A673 (cell line): ENCODE measurements around the gene HNMT. TPM values are rescaled to one million over a fixed set of nuclear protein-coding genes. Genes with fewer than 3 reads are reported as not detected.

Source experiments
- BruUV-seq: library from RNA; stranded (reverse); fragments of 400-500 nt; replicated peaks from 2 replicates; lab custom pipeline; 2021; lab: Mats Ljungman, UMichigan
- CTCF ChIA-PET: fragments of 300-600 bp; sonication (Branson Sonifier 250); formaldehyde crosslinking; loops from one replicate; lab custom pipeline; 2022; ENCODE audit warnings: antibody characterized with exemption; lab: Charles Lee
- POLR2A ChIA-PET: fragments of 300-600 bp; sonication (Branson Sonifier 250); formaldehyde crosslinking; loops from one replicate; lab custom pipeline; 2022; ENCODE audit warnings: antibody characterized with exemption; ENCODE audit not compliant: low non-redundant PET; lab: Charles Lee
- DNase-seq: peaks from one replicate; pipeline ENCODE4 v3.0.0-alpha.2; 2015; ENCODE audit warnings: low spot score
- H3K27ac ChIP-seq: fragments of 200-600 bp; sonication (generic); 2 replicates; pipeline ENCODE4 v1.5.1; 2016; ENCODE audit warnings: mixed run types, low read depth, mild to moderate bottlenecking, mixed read lengths, antibody characterized with exemption, low read length; ENCODE audit not compliant: poor library complexity, severe bottlenecking
- H3K27me3 ChIP-seq: fragments of 200-600 bp; sonication (generic); replicated peaks from 2 replicates; pipeline ENCODE4 v1.6.1; 2017; ENCODE audit warnings: mixed run types, low read depth, mild to moderate bottlenecking, mixed read lengths, antibody characterized with exemption, low read length; ENCODE audit not compliant: insufficient read depth, poor library complexity
- H3K36me3 ChIP-seq: fragments of 200-600 bp; sonication (generic); 2 replicates; pipeline ENCODE4 v1.6.1; 2016; ENCODE audit warnings: mixed run types, mild to moderate bottlenecking, mixed read lengths, antibody characterized with exemption, low read length; ENCODE audit not compliant: insufficient read depth, poor library complexity, severe bottlenecking
- H3K4me1 ChIP-seq: fragments of 200-600 bp; sonication (generic); 2 replicates; pipeline ENCODE4 v1.6.1; 2017; ENCODE audit warnings: mixed run types, mild to moderate bottlenecking, mixed read lengths, antibody characterized with exemption, low read length; ENCODE audit not compliant: insufficient read depth, poor library complexity, severe bottlenecking
- H3K4me3 ChIP-seq: fragments of 200-600 bp; sonication (generic); 2 replicates; pipeline ENCODE4 v1.5.1; 2016; ENCODE audit warnings: low read depth, mixed run types, mild to moderate bottlenecking, mixed read lengths, low read length; ENCODE audit not compliant: poor library complexity, severe bottlenecking
- H3K9me3 ChIP-seq: fragments of 200-600 bp; sonication (generic); 2 replicates; pipeline ENCODE4 v1.6.1; 2016; ENCODE audit warnings: mixed run types, low read depth, mild to moderate bottlenecking, mixed read lengths, antibody characterized with exemption, low read length; ENCODE audit not compliant: poor library complexity, severe bottlenecking
- CTCF ChIP-seq: fragments of 300-800, 200-600 bp; sonication (generic); conservative IDR thresholded peaks from 2 replicates; pipeline ENCODE4 v1.5.1; 2017; ENCODE audit warnings: low read depth, mild to moderate bottlenecking, antibody characterized with exemption, low read length, moderate library complexity, mixed read lengths
- EZH2 ChIP-seq: fragments of 200-600 bp; sonication (generic); IDR thresholded peaks from 2 replicates; pipeline ENCODE4 v1.6.1; 2017; ENCODE audit warnings: borderline replicate concordance, low read depth, mild to moderate bottlenecking, mixed read lengths, antibody characterized with exemption, low read length; ENCODE audit not compliant: poor library complexity, severe bottlenecking
- intact Hi-C: fragments of 100-400 bp; cut with micrococcal nuclease; formaldehyde crosslinking; loops from one replicate; pipeline ENCODE4 v1.10.0; 2022; ENCODE audit not compliant: unreplicated experiment
- total RNA-seq: library from RNA; stranded (reverse); gene quantifications from 2 replicates; pipeline ENCODE4 v1.2.3, GENCODE V29; 2021

The HNMT gene
- total RNA-seq, 1 experiment from 2014 or later: 0.82 TPM

- Histone ChIP-seq H3K4me1 (no peaks in the 10 kb centered on the region), H3K27me3 (no peaks in the 10 kb centered on the region), H3K9me3 (no peaks in the 10 kb centered on the region), H3K4me3 (no peak overlapping the region), H3K27ac (no peak overlapping the region), H3K36me3 (no peaks in the 10 kb centered on the region)
- ChIA-PET CTCF (no interaction called here), POLR2A (no interaction called here)
- TF ChIP-seq CTCF (no peak), EZH2 (no peak)
- intact Hi-C loops: no loop called here
- DNase-seq: no peak
- no TSS peak for BruUV-seq
Observed at GRCh38 chr2:137955536-137955935, 8.7 kb upstream of the HNMT start.

DNA sequence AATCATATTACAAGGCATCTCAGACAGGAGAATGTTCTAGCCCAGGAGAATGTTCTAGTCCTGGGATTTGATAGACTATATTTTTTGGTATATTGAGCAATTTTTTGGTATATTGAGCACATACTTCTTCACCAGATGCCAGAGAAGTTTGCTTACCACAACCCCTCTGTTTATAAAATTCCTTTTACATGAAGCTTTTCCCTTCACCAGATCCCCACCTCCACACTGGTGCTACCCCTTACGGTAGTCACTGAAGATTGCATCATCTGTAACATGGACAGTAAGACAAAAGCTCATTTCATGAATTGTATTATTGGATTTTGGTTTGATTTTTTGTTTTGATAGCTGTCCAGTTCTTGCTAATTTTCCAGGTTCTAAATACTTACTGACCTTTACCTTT is 7.2 kb upstream of the HNMT start:
- BruUV-seq: no TSS peak
- no peaks in the 10 kb centered on the region for H3K4me1 ChIP-seq
- ChIA-PET POLR2A (no interaction called here), CTCF (no interaction called here)
- no peaks in the 10 kb centered on the region for H3K36me3 ChIP-seq
- no peak overlapping the region for H3K27ac ChIP-seq
- H3K9me3 ChIP-seq: no peaks in the 10 kb centered on the region
- no peak overlapping the region for H3K4me3 ChIP-seq
- DNase-seq: no peak
- intact Hi-C loops: no loop called here
- no peak for TF ChIP-seq EZH2
- no peak for TF ChIP-seq CTCF
- no peaks in the 10 kb centered on the region for H3K27me3 ChIP-seq

- Histone ChIP-seq H3K4me3 (no peak overlapping the region), H3K9me3 (no peaks in the 10 kb centered on the region), H3K4me1 (peaks cover 5% of the 10 kb centered on the region), H3K27me3 (no peaks in the 10 kb centered on the region), H3K27ac (no peak overlapping the region), H3K36me3 (no peaks in the 10 kb centered on the region)
- ChIA-PET CTCF (no interaction called here), POLR2A (no interaction called here)
- intact Hi-C loops: no loop called here
- TF ChIP-seq EZH2: no peak
- BruUV-seq: no TSS peak
- no peak for DNase-seq
Observed at GRCh38 chr2:137959166-137959565, 5.1 kb upstream of the HNMT start.

DNA sequence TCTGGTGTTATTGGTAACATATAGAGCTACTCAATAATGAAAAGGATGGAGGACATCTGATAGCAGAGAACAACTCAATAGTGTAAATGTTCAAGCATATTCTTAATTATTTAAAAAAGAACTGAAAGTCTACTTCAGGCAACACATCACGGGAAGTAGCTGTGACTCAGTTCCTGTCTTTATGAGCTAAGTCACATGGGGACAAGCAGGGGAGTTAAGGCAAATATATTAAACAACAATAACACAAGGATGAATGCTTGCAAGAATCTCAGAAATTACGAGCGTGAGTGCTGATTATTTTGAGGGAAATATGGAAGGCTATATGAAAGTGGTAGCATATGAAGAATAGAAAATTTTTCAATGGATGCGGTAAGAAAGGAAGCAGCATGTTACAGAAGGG is 4.0 kb upstream of the HNMT start:
- POLR2A ChIA-PET: no interaction called here
- H3K4me3 ChIP-seq: no peak overlapping the region
- TF ChIP-seq EZH2 (no peak), CTCF (no peak)

More for the DNA sequence above, 4.0 kb upstream of the HNMT start:
- CTCF ChIA-PET: no interaction called here
- Histone ChIP-seq H3K36me3 (no peaks in the 10 kb centered on the region), H3K27me3 (no peaks in the 10 kb centered on the region), H3K27ac (no peak overlapping the region), H3K9me3 (no peaks in the 10 kb centered on the region), H3K4me1 (peaks cover 11% of the 10 kb centered on the region)
- BruUV-seq: no TSS peak
- intact Hi-C loops: no loop called here
- no peak for DNase-seq
